CD14-positive monocyte (primary cell): ENCODE measurements around the gene TBC1D3B. TPM values are rescaled to one million over a fixed set of nuclear protein-coding genes. Genes with fewer than 3 reads are reported as not detected.

Source experiments
- DNase-seq, 3 donors: peaks; one replicate each; pipeline ENCODE4 v3.0.0-alpha.2; 2011 to 2022
- H2AFZ ChIP-seq: 2 replicates; pipeline ENCODE4 v1.6.0; 2012; ENCODE audit warnings: mild to moderate bottlenecking, low read depth, low read length, inconsistent platforms; ENCODE audit not compliant: insufficient read depth, poor library complexity, severe bottlenecking
- H3K27ac ChIP-seq, 2 donors: 1 replicate in 1 of 2; 2 replicates in 1 of 2; pipeline ENCODE4 v1.5.1; 2012 to 2013; ENCODE audit warnings: low read length in 2 of 2, control low read depth in 1 of 2, inconsistent platforms in 1 of 2, low read depth in 1 of 2, mild to moderate bottlenecking in 1 of 2
- H3K27me3 ChIP-seq, 2 donors: one replicate each; pipeline versions ENCODE4 v1.6.0 to v1.6.1; 2011 to 2013; ENCODE audit warnings: low read length in 2 of 2; ENCODE audit not compliant: control insufficient read depth in 2 of 2, insufficient read depth in 2 of 2
- H3K36me3 ChIP-seq, 2 donors: replicated peaks in 1 of 2; 1 replicate in 1 of 2; 2 replicates in 1 of 2; pipeline versions ENCODE4 v1.5.1 to v1.6.1; 2012 to 2013; ENCODE audit warnings: low read length in 2 of 2, control low read depth in 1 of 2, inconsistent platforms in 1 of 2, mild to moderate bottlenecking in 1 of 2; ENCODE audit not compliant: insufficient read depth in 2 of 2, control insufficient read depth in 1 of 2
- H3K4me1 ChIP-seq, 2 donors: 1 replicate in 1 of 2; 2 replicates in 1 of 2; pipeline versions ENCODE4 v1.5.1 to v1.6.1; 2012 to 2013; ENCODE audit warnings: low read length in 2 of 2, control low read depth in 1 of 2, inconsistent platforms in 1 of 2, mild to moderate bottlenecking in 1 of 2, moderate library complexity in 1 of 2; ENCODE audit not compliant: insufficient read depth in 2 of 2, control insufficient read depth in 1 of 2
- H3K4me2 ChIP-seq: replicated peaks from 2 replicates; pipeline ENCODE3; 2012; ENCODE audit warnings: low read length, moderate library complexity, mild to moderate bottlenecking; ENCODE audit not compliant: poor library complexity, severe bottlenecking; ENCODE audit errors: extremely low read depth
- H3K4me3 ChIP-seq, 3 experiments: fragments of 200-600 bp in 1 of 3; sonication (generic) in 1 of 3; replicated peaks in 1 of 3; 1 replicate in 2 of 3; 2 replicates in 1 of 3; pipeline ENCODE4 v1.5.1; 2011 to 2013; ENCODE audit warnings: low read length in 3 of 3, mild to moderate bottlenecking in 3 of 3, control low read depth in 2 of 3, low read depth in 2 of 3, inconsistent platforms in 1 of 3, moderate library complexity in 1 of 3
- H3K79me2 ChIP-seq: 2 replicates; pipeline ENCODE4 v1.6.0; 2012; ENCODE audit warnings: mild to moderate bottlenecking, control low read depth, inconsistent platforms, low read length, moderate library complexity; ENCODE audit not compliant: insufficient read depth
- H3K9ac ChIP-seq: 2 replicates; pipeline ENCODE4 v1.6.0; 2017; ENCODE audit warnings: low read length, mild to moderate bottlenecking; ENCODE audit not compliant: insufficient read depth, poor library complexity, severe bottlenecking
- H3K9me3 ChIP-seq, 2 donors: replicated peaks in 1 of 2; 1 replicate in 1 of 2; 2 replicates in 1 of 2; pipeline versions ENCODE4 v1.5.1 to v1.6.1; 2012 to 2013; ENCODE audit warnings: low read length in 2 of 2, control low read depth in 1 of 2; ENCODE audit not compliant: control insufficient read depth in 1 of 2, insufficient read depth in 1 of 2
- H4K20me1 ChIP-seq: 2 replicates; pipeline ENCODE4 v1.6.0; 2012; ENCODE audit warnings: mild to moderate bottlenecking, low read length, control low read depth, moderate library complexity; ENCODE audit not compliant: insufficient read depth
- H3K27ac Mint-ChIP-seq, 7 donors: one replicate each; pipeline ENCODE4 v1.8.0; 2020; ENCODE audit warnings: mild to moderate bottlenecking in 7 of 7, mixed read lengths in 7 of 7, moderate library complexity in 6 of 7, inconsistent platforms in 2 of 7
- H3K27me3 Mint-ChIP-seq, 3 donors: one replicate each; pipeline ENCODE4 v1.8.0; 2021 to 2022; ENCODE audit warnings: low read depth in 3 of 3, mild to moderate bottlenecking in 3 of 3, mixed read lengths in 3 of 3, moderate library complexity in 3 of 3, inconsistent platforms in 1 of 3
- H3K36me3 Mint-ChIP-seq, 2 donors: one replicate each; pipeline ENCODE4 v1.8.0; 2020; ENCODE audit warnings: mixed read lengths in 2 of 2, inconsistent platforms in 1 of 2, mild to moderate bottlenecking in 1 of 2
- H3K4me1 Mint-ChIP-seq: one replicate; pipeline ENCODE4 v1.8.0; 2020; ENCODE audit warnings: mild to moderate bottlenecking, mixed read lengths
- H3K4me3 Mint-ChIP-seq, 2 donors: one replicate each; pipeline ENCODE4 v1.8.0; 2020; ENCODE audit warnings: mild to moderate bottlenecking in 2 of 2, mixed read lengths in 2 of 2, moderate library complexity in 1 of 2
- H3K9me3 Mint-ChIP-seq, 7 donors: one replicate each; pipeline ENCODE4 v1.8.0; 2020 to 2022; ENCODE audit warnings: mixed read lengths in 7 of 7, mild to moderate bottlenecking in 6 of 7, moderate library complexity in 6 of 7, inconsistent platforms in 2 of 7
- CTCF ChIP-seq: fragments of 200-600 bp; IDR thresholded peaks from one replicate; pipeline ENCODE4 v1.8.0; 2022; ENCODE audit warnings: antibody characterized with exemption, mild to moderate bottlenecking
- WGBS: methylation state at CpG from one replicate; pipeline ENCODE4 v1.1.5; 2013; ENCODE audit warnings: missing lambda C conversion rate; ENCODE audit not compliant: insufficient coverage; 5-methylcytosine and 5-hydroxymethylcytosine counted together
- intact Hi-C, 2 donors: fragments of 100-400 bp; cut with micrococcal nuclease; formaldehyde crosslinking; loops; one replicate each; pipeline versions ENCODE4 v1.15.0 to v1.15.1; 2023
- polyA plus RNA-seq, 3 donors: library from polyadenylated mRNA; depleted of rRNA in 1 of 3; unstranded in 2 of 3; stranded (reverse) in 1 of 3; fragments of 300-500 nt in 2 of 3; fragments of >200 nt in 1 of 3; fragmentation: Illumina TruSeq in 2 of 3; gene quantifications; 1 replicate in 2 of 3; 2 replicates in 1 of 3; pipeline ENCODE4 v1.2.3, GENCODE V29; 2012 to 2021

TBC1D3B gene
- polyA plus RNA-seq, 3 donors = 1.8 TPM; not detected in 2

GRCh38 chr17:36142806-36143205 lies 33.6 kb downstream of the TBC1D3B start:
- DNase-seq = no peak
- 98% methylated on average over 5 of the region's 8 CpGs for WGBS
- Mint-ChIP-seq H3K4me3 (no peak overlapping the region), H3K27ac (no peak overlapping the region), H3K27me3 (peaks cover 0 to 2% (median 1%) of the 10 kb centered on the region in 3 donors), H3K9me3 (no peaks in the 10 kb centered on the region), H3K4me1 (no peaks in the 10 kb centered on the region), H3K36me3 (no peaks in the 10 kb centered on the region)
- H3K4me2 ChIP-seq = no peak overlapping the region
- H2AFZ ChIP-seq = no peak overlapping the region
- H3K9ac ChIP-seq = no peak overlapping the region
- H3K27ac ChIP-seq = no peak overlapping the region
- no peaks in the 10 kb centered on the region for H3K79me2 ChIP-seq
- H4K20me1 ChIP-seq = no peaks in the 10 kb centered on the region
- no peaks in the 10 kb centered on the region for H3K9me3 ChIP-seq
- TF ChIP-seq CTCF = no peak
- H3K36me3 ChIP-seq = no peaks in the 10 kb centered on the region
- intact Hi-C loops = no loop called here
- no peak overlapping the region for H3K4me3 ChIP-seq
- H3K27me3 ChIP-seq = no peaks in the 10 kb centered on the region
- H3K4me1 ChIP-seq = no peaks in the 10 kb centered on the region

GRCh38 chr17:36142235-36142634 lies 34.2 kb downstream of the TBC1D3B start:
- Histone ChIP-seq H3K9me3 (no peaks in the 10 kb centered on the region), H3K27ac (no peak overlapping the region), H3K27me3 (no peaks in the 10 kb centered on the region), H3K4me1 (no peaks in the 10 kb centered on the region), H3K4me2 (no peak overlapping the region), H2AFZ (no peak overlapping the region), H3K36me3 (no peaks in the 10 kb centered on the region), H3K79me2 (no peaks in the 10 kb centered on the region), H3K4me3 (no peak overlapping the region), H4K20me1 (no peaks in the 10 kb centered on the region), H3K9ac (no peak overlapping the region)
- H3K4me3 Mint-ChIP-seq = no peak overlapping the region
- H3K27me3 Mint-ChIP-seq = peaks cover 0 to 2% (median 1%) of the 10 kb centered on the region in 3 donors
- DNase-seq = no peak
- no peaks in the 10 kb centered on the region for H3K4me1 Mint-ChIP-seq
- TF ChIP-seq CTCF = no peak
- no peaks in the 10 kb centered on the region for H3K9me3 Mint-ChIP-seq
- no peaks in the 10 kb centered on the region for H3K36me3 Mint-ChIP-seq
- intact Hi-C loops = no loop called here
- H3K27ac Mint-ChIP-seq = no peak overlapping the region
